Activated CD8-positive, alpha-beta memory T cell treated with anti-CD3 and anti-CD28 coated beads, Interleukin-2, amount 10 ng/mL, durations not matched to agents 7 days and 5 days (primary cell): ENCODE results near the gene PPFIA2. TPM values are rescaled to one million over a fixed set of nuclear protein-coding genes. Genes with fewer than 3 reads are reported as not detected.
"Not testable (repeated sequence)": the region's sequence is repeated elsewhere in the genome, so short reads cannot be mapped to it uniquely, and the experiment has no call there.

Source experiments
- ATAC-seq: fragments of 150-1000 bp; cut with Tn5 transposase; one replicate; pipeline ENCODE4 v1.10.0; 2021; ENCODE audit warnings: moderate library complexity
- CTCF ChIA-PET: fragments of 350-600 bp; sonication (Branson Sonifier 250); formaldehyde crosslinking; loops from one replicate; lab custom pipeline; 2021; ENCODE audit warnings: antibody characterized with exemption; lab: Charles Lee
- DNase-seq: peaks from one replicate; pipeline ENCODE4 v3.0.0-alpha.2; 2020
- H3K27ac Mint-ChIP-seq: one replicate; pipeline ENCODE4 v1.8.0; 2021; ENCODE audit warnings: mild to moderate bottlenecking, mixed read lengths
- H3K27me3 Mint-ChIP-seq: one replicate; pipeline ENCODE4 v1.8.0; 2021; ENCODE audit warnings: mixed read lengths
- H3K36me3 Mint-ChIP-seq: one replicate; pipeline ENCODE4 v1.8.0; 2021; ENCODE audit warnings: mild to moderate bottlenecking, mixed read lengths
- H3K4me1 Mint-ChIP-seq: one replicate; pipeline ENCODE4 v1.8.0; 2021; ENCODE audit warnings: mixed read lengths
- H3K4me3 Mint-ChIP-seq: one replicate; pipeline ENCODE4 v1.8.0; 2021; ENCODE audit warnings: mild to moderate bottlenecking, moderate library complexity, mixed read lengths
- H3K9me3 Mint-ChIP-seq: one replicate; pipeline ENCODE4 v1.8.0; 2022; ENCODE audit warnings: low read depth, mixed read lengths
- total RNA-seq, 2 experiments: library from RNA; stranded (reverse); gene quantifications; one replicate each; pipeline ENCODE4 v1.2.3, GENCODE V29; 2021

PPFIA2 gene
- total RNA-seq, 2 experiments from 2014 or later = not detected

GRCh38 chr12:81627336-81628189 lies 131.6 kb downstream of the PPFIA2 start:
- no peak for DNase-seq

GRCh38 chr12:81626406-81626805 lies 132.7 kb downstream of the PPFIA2 start:
- Mint-ChIP-seq H3K4me1 (no peaks in the 10 kb centered on the region), H3K36me3 (no peaks in the 10 kb centered on the region), H3K27ac (no peak overlapping the region), H3K4me3 (no peak overlapping the region), H3K9me3 (no peaks in the 10 kb centered on the region), H3K27me3 (no peaks in the 10 kb centered on the region)
- DNase-seq (no peak), ATAC-seq (no peak)
- CTCF ChIA-PET = no interaction called here

More at GRCh38 chr12:81627336-81628189, 131.6 kb downstream of the PPFIA2 start:
- Mint-ChIP-seq H3K36me3 (no peaks in the 10 kb centered on the region), H3K4me1 (no peaks in the 10 kb centered on the region), H3K27me3 (no peaks in the 10 kb centered on the region), H3K27ac (no peak overlapping the region), H3K9me3 (no peaks in the 10 kb centered on the region), H3K4me3 (no peak overlapping the region)
- CTCF ChIA-PET = no interaction called here
- ATAC-seq = no peak

- CTCF ChIA-PET = interaction anchor here (0.8 kb wide), 1 partner anchor 19 kb away, joined by 3 read pairs; no protein-coding TSS in a partner anchor
These were observed 141.2 kb downstream of the PPFIA2 start for GRCh38 chr12:81617915-81618314.

GRCh38 chr12:81615026-81615588 lies 144.0 kb downstream of the PPFIA2 start:
- DNase-seq (no peak), ATAC-seq (no peak)
- Mint-ChIP-seq H3K27me3 (no peaks in the 10 kb centered on the region), H3K36me3 (no peaks in the 10 kb centered on the region), H3K4me3 (no peak overlapping the region), H3K9me3 (peaks cover 5% of the 10 kb centered on the region), H3K4me1 (no peaks in the 10 kb centered on the region), H3K27ac (no peak overlapping the region)
- CTCF ChIA-PET = no interaction called here

More at GRCh38 chr12:81617915-81618314, 141.2 kb downstream of the PPFIA2 start:
- H3K27me3 Mint-ChIP-seq = no peaks in the 10 kb centered on the region
- peaks cover 2% of the 10 kb centered on the region for H3K9me3 Mint-ChIP-seq
- no peak overlapping the region for H3K4me3 Mint-ChIP-seq
- no peaks in the 10 kb centered on the region for H3K36me3 Mint-ChIP-seq
- no peak overlapping the region for H3K27ac Mint-ChIP-seq
- no peak for ATAC-seq
- H3K4me1 Mint-ChIP-seq = no peaks in the 10 kb centered on the region
- no peak for DNase-seq

- Mint-ChIP-seq H3K27ac (no peak overlapping the region), H3K36me3 (no peaks in the 10 kb centered on the region), H3K4me3 (no peak overlapping the region), H3K27me3 (no peaks in the 10 kb centered on the region), H3K9me3 (peaks cover 2% of the 10 kb centered on the region), H3K4me1 (no peaks in the 10 kb centered on the region)
- no peak for DNase-seq
- CTCF ChIA-PET = no interaction called here
- no peak for ATAC-seq
These were observed 147.9 kb downstream of the PPFIA2 start for GRCh38 chr12:81610955-81611889.

- ATAC-seq = no peak
- no peak overlapping the region for H3K4me3 Mint-ChIP-seq
- H3K27ac Mint-ChIP-seq = no peak overlapping the region
- H3K36me3 Mint-ChIP-seq = no peaks in the 10 kb centered on the region
- CTCF ChIA-PET = interaction anchor here (0.8 kb wide), 1 partner anchor 20 kb away, joined by 3 read pairs; no protein-coding TSS in a partner anchor
- DNase-seq = no peak
- no peaks in the 10 kb centered on the region for H3K4me1 Mint-ChIP-seq
- no peaks in the 10 kb centered on the region for H3K9me3 Mint-ChIP-seq
- no peaks in the 10 kb centered on the region for H3K27me3 Mint-ChIP-seq
These were observed 161.1 kb downstream of the PPFIA2 start for GRCh38 chr12:81597928-81598604.

GRCh38 chr12:81596558-81596957 lies 162.6 kb downstream of the PPFIA2 start:
- H3K4me1 Mint-ChIP-seq = no peaks in the 10 kb centered on the region
- CTCF ChIA-PET = no interaction called here
- ATAC-seq = no peak

GRCh38 chr12:81591256-81591655 lies 167.9 kb downstream of the PPFIA2 start:
- Mint-ChIP-seq H3K4me3 (no peak overlapping the region), H3K27ac (no peak overlapping the region), H3K27me3 (no peaks in the 10 kb centered on the region), H3K4me1 (no peaks in the 10 kb centered on the region), H3K9me3 (peaks cover 6% of the 10 kb centered on the region), H3K36me3 (no peaks in the 10 kb centered on the region)
- CTCF ChIA-PET = no interaction called here
- DNase-seq (no peak), ATAC-seq (no peak)

More at GRCh38 chr12:81596558-81596957, 162.6 kb downstream of the PPFIA2 start:
- H3K27me3 Mint-ChIP-seq = no peaks in the 10 kb centered on the region
- H3K36me3 Mint-ChIP-seq = no peaks in the 10 kb centered on the region
- H3K9me3 Mint-ChIP-seq = peaks cover 2% of the 10 kb centered on the region
- no peak overlapping the region for H3K27ac Mint-ChIP-seq
- no peak for DNase-seq
- H3K4me3 Mint-ChIP-seq = no peak overlapping the region

- H3K4me3 Mint-ChIP-seq, DNase-seq, H3K36me3 Mint-ChIP-seq, CTCF ChIA-PET, H3K9me3 Mint-ChIP-seq, H3K27ac Mint-ChIP-seq, H3K4me1 Mint-ChIP-seq, H3K27me3 Mint-ChIP-seq, ATAC-seq: not testable (repeated sequence)
These were observed 168.4 kb downstream of the PPFIA2 start for GRCh38 chr12:81590703-81591102.

GRCh38 chr12:81588235-81589008 lies 170.7 kb downstream of the PPFIA2 start:
- CTCF ChIA-PET = no interaction called here
- Mint-ChIP-seq H3K36me3 (no peaks in the 10 kb centered on the region), H3K4me1 (no peaks in the 10 kb centered on the region), H3K27me3 (no peaks in the 10 kb centered on the region), H3K9me3 (peaks cover 6% of the 10 kb centered on the region), H3K27ac (no peak overlapping the region), H3K4me3 (no peak overlapping the region)
- DNase-seq (no peak), ATAC-seq (no peak)

GRCh38 chr12:81585787-81586186 lies 173.4 kb downstream of the PPFIA2 start:
- DNase-seq (no peak), ATAC-seq (no peak)
- Mint-ChIP-seq H3K4me3 (no peak overlapping the region), H3K9me3 (peaks cover 4% of the 10 kb centered on the region), H3K4me1 (no peaks in the 10 kb centered on the region), H3K27me3 (no peaks in the 10 kb centered on the region), H3K27ac (no peak overlapping the region), H3K36me3 (no peaks in the 10 kb centered on the region)
- CTCF ChIA-PET = no interaction called here

GRCh38 chr12:81573228-81573627 lies 185.9 kb downstream of the PPFIA2 start:
- Mint-ChIP-seq H3K4me3 (no peak overlapping the region), H3K36me3 (no peaks in the 10 kb centered on the region), H3K27me3 (no peaks in the 10 kb centered on the region), H3K9me3 (no peaks in the 10 kb centered on the region), H3K27ac (no peak overlapping the region), H3K4me1 (no peaks in the 10 kb centered on the region)
- CTCF ChIA-PET = no interaction called here
- ATAC-seq (no peak), DNase-seq (no peak)
